Type B pancreatic cell (in vitro differentiated cells): ENCODE data around the gene PLAAT5. TPM values are rescaled to one million over a fixed set of nuclear protein-coding genes. Genes with fewer than 3 reads are reported as not detected.
"Not testable (repeated sequence)": the region's sequence is repeated elsewhere in the genome, so short reads cannot be mapped to it uniquely, and the experiment has no call there.

Source experiments
- DNase-seq: peaks from one replicate; pipeline ENCODE4 v3.0.0; 2021; ENCODE audit warnings: mixed read lengths; ENCODE audit not compliant: unreplicated experiment; ENCODE audit errors: extremely low spot score
- H3K27ac Mint-ChIP-seq: 2 replicates; pipeline ENCODE4 v1.8.0; 2021; ENCODE audit warnings: mild to moderate bottlenecking, mixed read lengths
- H3K27me3 Mint-ChIP-seq: 2 replicates; pipeline ENCODE4 v1.8.0; 2021; ENCODE audit warnings: mixed read lengths
- H3K36me3 Mint-ChIP-seq: 2 replicates; pipeline ENCODE4 v1.8.0; 2021; ENCODE audit warnings: mixed read lengths
- H3K4me1 Mint-ChIP-seq: one replicate; pipeline ENCODE4 v1.8.0; 2021; ENCODE audit warnings: mixed read lengths; ENCODE audit not compliant: unreplicated experiment
- H3K4me3 Mint-ChIP-seq: 2 replicates; pipeline ENCODE4 v1.8.0; 2021; ENCODE audit warnings: mild to moderate bottlenecking, mixed read lengths
- H3K9me3 Mint-ChIP-seq: 2 replicates; pipeline ENCODE4 v1.8.0; 2021; ENCODE audit warnings: mixed read lengths
- total RNA-seq: library from RNA; stranded (reverse); gene quantifications from 2 replicates; pipeline ENCODE4 v1.2.1, GENCODE V29; 2021; ENCODE audit warnings: low replicate concordance
- TF ChIP-seq, protein P1 (sequence below): fragments of 200-600 bp; sonication (generic); conservative IDR thresholded peaks from 2 replicates; pipeline ENCODE4 v1.5.0; 2021; ENCODE audit warnings: antibody characterized with exemption, mild to moderate bottlenecking

PLAAT5 gene
- total RNA-seq, 1 donor from 2014 or later: 2.0 TPM

DNA sequence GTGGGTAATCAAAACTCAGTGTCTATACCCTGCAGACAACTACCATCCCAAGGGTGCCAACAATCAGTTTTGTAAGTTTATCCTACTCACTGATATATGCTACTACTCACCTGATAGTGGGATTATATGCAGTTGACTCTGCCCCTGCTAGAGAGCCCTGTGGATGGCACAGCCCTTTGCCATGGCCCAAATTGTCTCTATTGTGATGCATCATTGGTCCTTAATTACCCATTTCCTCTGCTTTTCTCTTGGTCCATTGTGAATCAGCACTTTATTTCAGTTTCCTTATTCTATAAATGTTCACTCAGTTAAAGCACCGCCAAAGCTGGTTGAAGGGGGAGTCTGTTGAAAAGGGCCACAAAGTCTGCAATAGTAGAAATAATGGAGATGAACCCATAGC lies 42.3 kb downstream of the PLAAT5 start:
- Mint-ChIP-seq H3K27me3 (peaks cover 12% of the 10 kb centered on the region), H3K4me1 (no peaks in the 10 kb centered on the region), H3K27ac (no peak overlapping the region), H3K36me3 (no peaks in the 10 kb centered on the region), H3K9me3 (peaks cover 9% of the 10 kb centered on the region), H3K4me3 (no peak overlapping the region)
- DNase-seq: no peak
- TF ChIP-seq, protein P1, sequence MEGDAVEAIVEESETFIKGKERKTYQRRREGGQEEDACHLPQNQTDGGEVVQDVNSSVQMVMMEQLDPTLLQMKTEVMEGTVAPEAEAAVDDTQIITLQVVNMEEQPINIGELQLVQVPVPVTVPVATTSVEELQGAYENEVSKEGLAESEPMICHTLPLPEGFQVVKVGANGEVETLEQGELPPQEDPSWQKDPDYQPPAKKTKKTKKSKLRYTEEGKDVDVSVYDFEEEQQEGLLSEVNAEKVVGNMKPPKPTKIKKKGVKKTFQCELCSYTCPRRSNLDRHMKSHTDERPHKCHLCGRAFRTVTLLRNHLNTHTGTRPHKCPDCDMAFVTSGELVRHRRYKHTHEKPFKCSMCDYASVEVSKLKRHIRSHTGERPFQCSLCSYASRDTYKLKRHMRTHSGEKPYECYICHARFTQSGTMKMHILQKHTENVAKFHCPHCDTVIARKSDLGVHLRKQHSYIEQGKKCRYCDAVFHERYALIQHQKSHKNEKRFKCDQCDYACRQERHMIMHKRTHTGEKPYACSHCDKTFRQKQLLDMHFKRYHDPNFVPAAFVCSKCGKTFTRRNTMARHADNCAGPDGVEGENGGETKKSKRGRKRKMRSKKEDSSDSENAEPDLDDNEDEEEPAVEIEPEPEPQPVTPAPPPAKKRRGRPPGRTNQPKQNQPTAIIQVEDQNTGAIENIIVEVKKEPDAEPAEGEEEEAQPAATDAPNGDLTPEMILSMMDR: no peak

DNA sequence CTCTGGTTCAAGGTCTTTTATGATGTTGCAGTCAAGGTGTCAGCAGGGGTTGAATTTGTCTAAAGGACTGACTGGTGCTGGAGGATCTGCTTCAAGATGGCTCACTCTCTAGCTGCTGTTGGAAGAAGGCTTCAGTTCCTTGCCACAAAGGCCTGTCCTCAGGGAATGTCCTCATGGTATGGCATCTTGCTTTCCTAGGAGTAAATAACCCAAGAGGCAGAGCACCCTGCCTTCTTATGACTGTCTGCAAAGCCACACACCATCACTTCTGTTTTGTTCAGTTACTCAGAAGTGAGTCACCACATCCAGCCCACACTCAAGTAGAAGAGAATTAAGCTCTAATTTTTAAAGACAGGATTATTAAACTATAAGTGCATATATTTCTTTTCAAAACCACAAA lies 45.2 kb downstream of the PLAAT5 start:
- no peak overlapping the region for H3K4me3 Mint-ChIP-seq
- peaks cover 10% of the 10 kb centered on the region for H3K9me3 Mint-ChIP-seq
- no peaks in the 10 kb centered on the region for H3K4me1 Mint-ChIP-seq
- H3K27ac Mint-ChIP-seq: no peak overlapping the region
- H3K27me3 Mint-ChIP-seq: peaks cover 4% of the 10 kb centered on the region
- no peak for DNase-seq
- no peaks in the 10 kb centered on the region for H3K36me3 Mint-ChIP-seq
- TF ChIP-seq, protein P1: no peak

DNA sequence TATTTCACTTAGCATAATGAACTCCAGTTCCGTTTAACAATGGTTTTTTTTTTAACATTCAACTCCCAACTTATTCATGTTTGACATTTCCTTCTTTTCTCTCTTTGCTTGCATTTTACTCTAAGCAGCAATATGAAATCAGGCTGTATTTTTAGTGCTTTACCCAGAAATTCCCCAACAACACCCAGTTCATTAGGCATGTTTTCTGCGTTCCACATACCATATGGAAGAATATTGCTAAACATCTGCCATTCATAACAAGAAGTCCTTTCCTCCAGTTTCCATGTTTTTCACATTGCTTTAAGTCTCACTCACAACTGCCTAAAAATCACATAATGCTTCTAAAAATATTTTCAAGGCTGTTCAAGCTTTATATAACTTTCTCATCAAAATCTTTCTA lies 45.8 kb downstream of the PLAAT5 start:
- Mint-ChIP-seq H3K4me1 (no peaks in the 10 kb centered on the region), H3K36me3 (no peaks in the 10 kb centered on the region), H3K27ac (no peak overlapping the region), H3K27me3 (peaks cover 4% of the 10 kb centered on the region), H3K9me3 (peaks cover 10% of the 10 kb centered on the region), H3K4me3 (no peak overlapping the region)
- TF ChIP-seq, protein P1: no peak
- no peak for DNase-seq

DNA sequence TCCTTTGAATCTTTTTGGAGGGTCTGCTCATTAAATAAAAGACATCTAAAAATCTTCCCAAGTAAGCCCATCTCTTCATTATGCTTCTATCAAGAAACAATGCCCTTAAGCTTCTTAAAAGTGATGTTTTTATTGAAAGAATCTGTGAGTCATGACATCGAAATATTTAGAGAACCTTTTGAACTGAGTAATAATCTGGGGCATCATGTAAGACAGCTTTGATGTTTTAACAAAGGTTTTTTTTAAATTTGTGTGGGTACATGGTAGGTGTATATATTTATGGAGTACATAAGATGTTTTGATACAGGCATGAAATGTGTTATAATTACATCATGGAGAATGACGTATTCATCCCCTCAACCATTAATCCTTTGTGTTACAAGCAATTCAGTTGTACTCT lies 46.8 kb downstream of the PLAAT5 start:
- DNase-seq: no peak
- peaks cover 10% of the 10 kb centered on the region for H3K9me3 Mint-ChIP-seq
- no peaks in the 10 kb centered on the region for H3K4me1 Mint-ChIP-seq
- no peaks in the 10 kb centered on the region for H3K27me3 Mint-ChIP-seq
- no peak overlapping the region for H3K4me3 Mint-ChIP-seq
- H3K27ac Mint-ChIP-seq: no peak overlapping the region
- TF ChIP-seq, protein P1: no peak
- no peaks in the 10 kb centered on the region for H3K36me3 Mint-ChIP-seq

DNA sequence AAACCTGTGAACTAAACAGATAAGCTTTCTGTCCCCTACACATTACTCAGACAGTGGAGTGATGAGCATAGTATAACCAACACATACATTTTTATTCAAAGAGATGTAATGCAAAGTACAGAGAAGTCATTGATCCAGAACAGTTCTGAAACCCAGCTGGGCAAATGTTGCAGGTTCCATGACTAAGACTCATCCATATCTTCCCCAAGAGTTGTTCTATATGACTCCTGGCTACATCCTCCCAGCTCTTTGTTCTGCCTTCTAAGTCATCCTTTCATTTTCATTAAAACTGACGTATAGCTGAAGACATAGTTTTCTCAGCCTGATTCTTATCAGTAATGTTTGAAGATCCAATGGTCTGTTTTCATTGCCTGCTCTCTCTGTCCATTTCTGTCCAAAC lies 47.3 kb downstream of the PLAAT5 start:
- H3K4me3 Mint-ChIP-seq: no peak overlapping the region
- no peak overlapping the region for H3K27ac Mint-ChIP-seq
- H3K4me1 Mint-ChIP-seq: no peaks in the 10 kb centered on the region
- no peaks in the 10 kb centered on the region for H3K36me3 Mint-ChIP-seq
- TF ChIP-seq, protein P1: no peak
- no peaks in the 10 kb centered on the region for H3K27me3 Mint-ChIP-seq
- peaks cover 10% of the 10 kb centered on the region for H3K9me3 Mint-ChIP-seq
- DNase-seq: no peak

DNA sequence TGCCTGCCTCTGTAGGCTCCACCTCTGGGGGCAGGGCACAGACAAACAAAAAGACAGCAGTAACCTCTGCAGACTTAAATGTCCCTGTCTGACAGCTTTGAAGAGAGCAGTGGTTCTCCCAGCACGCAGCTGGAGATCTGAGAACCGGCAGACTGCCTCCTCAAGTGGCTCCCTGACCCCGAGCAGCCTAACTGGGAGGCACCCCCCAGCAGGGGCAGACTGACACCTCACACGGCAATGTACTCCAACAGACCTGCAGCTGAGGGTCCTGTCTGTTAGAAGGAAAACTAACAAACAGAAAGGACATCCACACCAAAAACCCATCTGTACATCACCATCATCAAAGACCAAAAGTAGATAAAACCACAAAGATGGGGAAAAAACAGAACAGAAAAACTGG lies 55.1 kb downstream of the PLAAT5 start:
- H3K4me1 Mint-ChIP-seq, DNase-seq, H3K9me3 Mint-ChIP-seq, H3K36me3 Mint-ChIP-seq, H3K27me3 Mint-ChIP-seq, H3K27ac Mint-ChIP-seq, H3K4me3 Mint-ChIP-seq: not testable (repeated sequence)

DNA sequence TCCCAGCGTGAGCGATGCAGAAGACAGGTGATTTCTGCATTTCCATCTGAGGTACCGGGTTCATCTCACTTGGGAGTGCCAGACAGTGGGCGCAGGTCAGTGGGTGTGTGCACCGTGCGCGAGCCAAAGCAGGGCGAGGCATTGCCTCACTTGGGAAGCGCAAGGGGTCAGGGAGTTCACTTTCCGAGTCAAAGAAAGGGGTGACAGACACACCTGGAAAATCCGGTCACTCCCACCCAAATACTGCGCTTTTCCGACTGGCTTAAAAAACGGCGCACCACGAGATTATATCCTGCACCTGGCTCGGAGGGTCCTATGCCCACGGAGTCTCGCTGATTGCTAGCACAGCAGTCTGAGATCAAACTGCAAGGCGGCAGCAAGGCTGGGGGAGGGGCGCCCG lies 55.6 kb downstream of the PLAAT5 start:
- not testable (repeated sequence) for H3K36me3 Mint-ChIP-seq, H3K27ac Mint-ChIP-seq, H3K4me3 Mint-ChIP-seq, DNase-seq, H3K9me3 Mint-ChIP-seq, H3K4me1 Mint-ChIP-seq, H3K27me3 Mint-ChIP-seq

DNA sequence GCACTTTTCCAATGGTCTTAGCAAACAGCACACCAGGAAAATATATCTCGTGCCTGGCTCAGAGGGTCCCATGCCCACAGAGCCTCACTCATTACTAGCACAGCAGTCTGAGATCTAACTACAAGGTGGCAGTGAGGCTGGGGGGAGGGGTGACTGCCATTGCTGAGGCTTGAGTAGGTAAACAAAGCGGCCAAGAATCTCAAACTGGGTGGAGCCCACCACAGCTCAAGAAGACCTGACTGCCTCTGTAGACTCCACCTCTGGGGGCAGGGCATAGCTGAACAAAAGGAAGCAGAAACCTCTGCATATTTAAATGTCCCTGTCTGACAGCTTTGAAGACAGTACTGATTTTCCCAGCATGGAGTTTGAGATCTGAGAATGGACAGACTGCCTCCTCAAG lies 60.2 kb downstream of the PLAAT5 start:
- H3K27ac Mint-ChIP-seq, H3K4me1 Mint-ChIP-seq, H3K4me3 Mint-ChIP-seq, DNase-seq, H3K36me3 Mint-ChIP-seq, H3K27me3 Mint-ChIP-seq, H3K9me3 Mint-ChIP-seq: not testable (repeated sequence)
